GM23338 (cell line): ENCODE results near the gene PLRG1.

Experiments used
- CREB1 ChIP-seq: fragments of 250-450 bp; sonication (Bioruptor Pico); IDR thresholded peaks from 2 replicates; pipeline ENCODE4 v1.5.0; 2020; ENCODE audit warnings: low read depth, mild to moderate bottlenecking, moderate library complexity
- CTCF ChIP-seq, 2 experiments: fragments of 200-600 bp in 1 of 2; sonication (generic) in 1 of 2; conservative IDR thresholded peaks; 2 replicates each; pipeline versions ENCODE4 v1.5.1 to v1.6.1; 2016 to 2017; ENCODE audit warnings: antibody characterized with exemption in 2 of 2, low read depth in 2 of 2, mild to moderate bottlenecking in 2 of 2, moderate library complexity in 1 of 2
- ETS1 ChIP-seq: IDR thresholded peaks from 2 replicates; pipeline ENCODE4 v1.6.1; 2016; ENCODE audit warnings: antibody characterized with exemption
- EZH2 ChIP-seq: fragments of 200-600 bp; sonication (generic); IDR thresholded peaks from one replicate; pipeline ENCODE4 v1.8.0; 2017; ENCODE audit warnings: antibody characterized with exemption, mild to moderate bottlenecking, low read depth; ENCODE audit not compliant: unreplicated experiment
- EZH2phosphoT487 ChIP-seq: fragments of 200-600 bp; sonication (generic); IDR thresholded peaks from one replicate; pipeline ENCODE4 v1.8.1; 2018; ENCODE audit warnings: antibody characterized with exemption; ENCODE audit not compliant: unreplicated experiment
- NANOG ChIP-seq: IDR thresholded peaks from 2 replicates; pipeline ENCODE4 v1.6.1; 2016; ENCODE audit warnings: antibody characterized with exemption, borderline replicate concordance
- POLR2AphosphoS5 ChIP-seq: IDR thresholded peaks from 2 replicates; pipeline ENCODE4 v1.6.1; 2016; ENCODE audit warnings: antibody characterized with exemption, low read depth
- REST ChIP-seq: IDR thresholded peaks from one replicate; pipeline ENCODE4 v1.6.1; 2018; ENCODE audit warnings: antibody characterized with exemption; ENCODE audit not compliant: unreplicated experiment
- ZNF331 ChIP-seq: fragments of 250-450 bp; sonication (Bioruptor Pico); IDR thresholded peaks from 2 replicates; pipeline ENCODE4 v1.5.0; 2020; ENCODE audit warnings: low read depth, mild to moderate bottlenecking, moderate library complexity

GRCh38 chr4:154511981-154512380, 38.2 kb downstream of the PLRG1 start:
- TF ChIP-seq EZH2phosphoT487 (no peak), CTCF (conservative IDR thresholded peaks at IDR 0.05; ENCODE audit: low read depth in 2 of 2) (no peak), POLR2AphosphoS5 (no peak), REST (no peak), ETS1 (no peak), EZH2 (no peak), ZNF331 (CRISPR knock-in tag) (no peak), CREB1 (CRISPR knock-in tag) (no peak), NANOG (no peak)
